Pancreas (tissue), 10 donors: ENCODE results near the gene ATG10. TPM values are rescaled to one million over a fixed set of nuclear protein-coding genes. Genes with fewer than 3 reads are reported as not detected.

Source experiments
- ATAC-seq, 4 donors: fragments of 200-7000 bp; cut with Tn5 transposase; one replicate each; pipeline versions ENCODE4 v1.8.0 to v1.9.1; 2020; ENCODE audit warnings: mild to moderate bottlenecking in 4 of 4, moderate library complexity in 4 of 4
- DNase-seq, 6 donors: peaks; one replicate each; pipeline ENCODE4 v3.0.0-alpha.2; 2020
- FAIRE-seq: peaks from 2 replicates; lab custom pipeline; 2012; peaks lifted over from hg19 to GRCh38; lab: Jason Lieb, UNC
- H3K27ac ChIP-seq, 4 donors: fragments of 200-600 bp; sonication (generic); 1 replicate in 3 of 4; 2 replicates in 1 of 4; pipeline versions ENCODE4 v1.5.0 to v1.8.0; 2020
- H3K27me3 ChIP-seq, 4 donors: fragments of 200-600 bp; one replicate each; pipeline ENCODE4 v1.8.0; 2021
- H3K36me3 ChIP-seq, 3 donors: fragments of 200-600 bp; sonication (generic) in 1 of 3; one replicate each; pipeline versions ENCODE4 v1.5.0 to v1.8.0; 2020 to 2021
- H3K4me1 ChIP-seq, 3 donors: fragments of 200-600 bp; one replicate each; pipeline ENCODE4 v1.8.0; 2021
- H3K4me3 ChIP-seq, 4 donors: fragments of 200-600 bp; sonication (generic) in 2 of 4; one replicate each; pipeline versions ENCODE4 v1.5.0 to v1.8.0; 2020 to 2021
- H3K9me3 ChIP-seq, 4 donors: fragments of 200-600 bp; one replicate each; pipeline ENCODE4 v1.8.0; 2021
- CTCF ChIP-seq, 4 donors: fragments of 200-600 bp; sonication (generic) in 3 of 4; IDR thresholded peaks; one replicate each; pipeline versions ENCODE4 v1.5.0 to v1.8.0; 2021; ENCODE audit warnings: antibody characterized with exemption in 4 of 4
- WGBS, 2 donors: extraction: QIAGEN DNeasy Blood & Tissue Kit; methylation state at CpG; one replicate each; pipeline ENCODE4 v1.1.7; 2013; 5-methylcytosine and 5-hydroxymethylcytosine counted together
- intact Hi-C, 3 donors: fragments of 100-400 bp; cut with DNase I; formaldehyde crosslinking; loops; one replicate each; pipeline versions ENCODE4 v1.11.1 to v1.14.2; 2022
- polyA plus RNA-seq, 2 donors: library from polyadenylated mRNA; stranded (reverse); fragments of 200-250 nt; gene quantifications; one replicate each; pipeline ENCODE4 v1.2.3, GENCODE V29; 2013
- total RNA-seq, 6 donors: library from RNA; stranded (reverse); fragmentation: NEBNext Ultra II Directional in 4 of 6; extraction: Animal tissue kit (Norgen Biotek cat#: 25700) in 4 of 6; gene quantifications; one replicate each; pipeline versions ENCODE4 v1.2.1 to v1.2.4, GENCODE V29; 2021 to 2023
- donor health status: healthy with polysubstance abuse.
- donor health status: DM: no; HTN: no; CAD: no; lungs with moderate emphysema.
- donor health status: DM: no; HTN: no; CAD: no.
- donor health status: control.
- donor health status: control.
- donor health status: Bipolar disorder and iron deficiency.
- donor health status: DM: yes; HTN: yes; CAD: no.
- donor health status: DM: no; HTN: no; CAD: no.
- donor health status: DM: no; HTN: no; CAD: no.
- donor health status: DM: yes; HTN: yes; CAD: no.

The ATG10 gene
- total and polyA plus RNA-seq, 8 donors = 3.3 to 5.2 (median 3.5) TPM

GRCh38 chr5:82046276-82046647, 74.4 kb downstream of the ATG10 start:
- no peak for FAIRE-seq
- Histone ChIP-seq H3K4me3 (no peak overlapping the region), H3K9me3 (no peaks in the 10 kb centered on the region), H3K36me3 (no peaks in the 10 kb centered on the region), H3K27me3 (no peaks in the 10 kb centered on the region), H3K4me1 (no peaks in the 10 kb centered on the region), H3K27ac (no peak overlapping the region)
- ATAC-seq = no peak
- TF ChIP-seq CTCF (IDR thresholded peaks at IDR 0.05) = no peak
- WGBS, 2 donors = 76 to 95% methylated on average over 2 of the region's 2 CpGs
- DNase-seq = no peak
- intact Hi-C loops = no loop called here

GRCh38 chr5:82050955-82051354, 79.1 kb downstream of the ATG10 start:
- no peaks in the 10 kb centered on the region for H3K36me3 ChIP-seq
- no peak for TF ChIP-seq CTCF (IDR thresholded peaks at IDR 0.05)
- no peak overlapping the region for H3K27ac ChIP-seq
- WGBS, 2 donors = 95 to 97% methylated on average over 4 of the region's 4 CpGs
- no peaks in the 10 kb centered on the region for H3K4me1 ChIP-seq
- no peak for FAIRE-seq
- intact Hi-C loops = no loop called here
- no peaks in the 10 kb centered on the region for H3K9me3 ChIP-seq
- no peak for ATAC-seq
- no peaks in the 10 kb centered on the region for H3K27me3 ChIP-seq
- DNase-seq = no peak
- no peak overlapping the region for H3K4me3 ChIP-seq

GRCh38 chr5:82054004-82054710, 82.3 kb downstream of the ATG10 start:
- WGBS, 2 donors = 87 to 92% methylated on average over 3 of the region's 3 CpGs
- FAIRE-seq (no peak), ATAC-seq (no peak), DNase-seq (no peak)
- H3K9me3 ChIP-seq = no peaks in the 10 kb centered on the region
- no peak overlapping the region for H3K4me3 ChIP-seq
- no peaks in the 10 kb centered on the region for H3K27me3 ChIP-seq
- TF ChIP-seq CTCF (IDR thresholded peaks at IDR 0.05) = no peak
- no peak overlapping the region for H3K27ac ChIP-seq
- intact Hi-C loops = no loop called here
- no peaks in the 10 kb centered on the region for H3K4me1 ChIP-seq
- no peaks in the 10 kb centered on the region for H3K36me3 ChIP-seq

- no peak for FAIRE-seq
- ATAC-seq = no peak
- no peaks in the 10 kb centered on the region for H3K9me3 ChIP-seq
- intact Hi-C loops = no loop called here
- no peaks in the 10 kb centered on the region for H3K27me3 ChIP-seq
- DNase-seq = no peak
- H3K27ac ChIP-seq = no peak overlapping the region
- H3K36me3 ChIP-seq = no peaks in the 10 kb centered on the region
- H3K4me3 ChIP-seq = no peak overlapping the region
- no peaks in the 10 kb centered on the region for H3K4me1 ChIP-seq
- TF ChIP-seq CTCF (IDR thresholded peaks at IDR 0.05) = no peak
These were observed 85.2 kb downstream of the ATG10 start for GRCh38 chr5:82057051-82057450.

- H3K4me1 ChIP-seq = no peaks in the 10 kb centered on the region
- H3K27ac ChIP-seq = no peak overlapping the region
- H3K4me3 ChIP-seq = no peak overlapping the region
- ATAC-seq = no peak
- no peak for FAIRE-seq
- 41 to 45% methylated on average over 1 of the region's 1 CpG for WGBS, 2 donors
- intact Hi-C loops = no loop called here
- H3K27me3 ChIP-seq = no peaks in the 10 kb centered on the region
- TF ChIP-seq CTCF (IDR thresholded peaks at IDR 0.05) = no peak
- no peaks in the 10 kb centered on the region for H3K36me3 ChIP-seq
- H3K9me3 ChIP-seq = no peaks in the 10 kb centered on the region
- no peak for DNase-seq
These were observed 86.9 kb downstream of the ATG10 start for GRCh38 chr5:82058710-82059109.
